Measurements from ENCODE around the gene ATP8B3.

ATP8B3 gene

GRCh38 chr19:1813192-1814182 is 1.4 kb upstream of the ATP8B3 start:
- no peaks in the 10 kb centered on the region for H3K27me3 ChIP-seq (ENCODE audit: insufficient read depth, low read length)
- peaks cover 8% of the 10 kb centered on the region for H3K4me1 ChIP-seq (ENCODE audit: control insufficient read depth, insufficient read depth, low read length, unreplicated experiment)
- no peak overlapping the region for H3K27ac ChIP-seq (ENCODE audit: low read depth, low read length)
- no peak overlapping the region for H2AFZ ChIP-seq (ENCODE audit: low read length, unreplicated experiment)
- H3K36me3 ChIP-seq (ENCODE audit: insufficient read depth, low read length), result no peaks in the 10 kb centered on the region
- H3K4me3 ChIP-seq (ENCODE audit: low read depth, low read length), result peak overlapping the region; percentile 80
- no peaks in the 10 kb centered on the region for H3K79me2 ChIP-seq (ENCODE audit: control insufficient read depth, insufficient read depth, low read length, unreplicated experiment)

- Histone ChIP-seq H3K36me3 (ENCODE audit: insufficient read depth, low read length) (no peaks in the 10 kb centered on the region), H3K4me1 (ENCODE audit: control insufficient read depth, insufficient read depth, low read length, unreplicated experiment) (peaks cover 8% of the 10 kb centered on the region), H3K27me3 (ENCODE audit: insufficient read depth, low read length) (no peaks in the 10 kb centered on the region), H3K4me3 (ENCODE audit: low read depth, low read length) (peak overlapping the region; percentile 80), H2AFZ (ENCODE audit: low read length, unreplicated experiment) (no peak overlapping the region), H3K79me2 (ENCODE audit: control insufficient read depth, insufficient read depth, low read length, unreplicated experiment) (no peaks in the 10 kb centered on the region), H3K27ac (ENCODE audit: low read depth, low read length) (no peak overlapping the region)
Observed at GRCh38 chr19:1812426-1813191, 533 bp upstream of the ATP8B3 start.

DNA sequence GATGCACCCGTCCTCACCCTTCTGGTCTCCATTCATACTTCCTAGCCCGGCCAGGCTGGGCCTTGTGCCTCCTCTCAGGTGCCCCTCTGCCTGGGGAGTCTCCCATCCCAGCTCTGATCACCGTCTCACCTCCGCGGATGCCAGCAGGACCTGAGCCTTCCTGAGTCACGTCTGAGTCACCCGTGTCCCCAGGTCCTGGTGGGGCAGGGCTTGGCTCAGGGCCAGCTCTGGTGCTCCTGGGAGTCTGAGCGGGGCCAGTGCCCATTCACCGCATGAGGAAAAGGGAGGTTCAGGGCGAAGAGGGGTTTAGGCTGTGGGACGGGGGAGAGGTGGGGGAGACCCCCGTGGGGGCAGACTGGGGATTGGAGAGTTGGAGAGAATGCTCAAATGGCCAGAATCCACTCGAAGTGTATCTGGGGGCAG is 593 bp downstream of the ATP8B3 start:
- Histone ChIP-seq H3K27me3 (ENCODE audit: insufficient read depth, low read length) (no peaks in the 10 kb centered on the region), H2AFZ (ENCODE audit: low read length, unreplicated experiment) (no peak overlapping the region), H3K79me2 (ENCODE audit: control insufficient read depth, insufficient read depth, low read length, unreplicated experiment) (no peaks in the 10 kb centered on the region), H3K36me3 (ENCODE audit: insufficient read depth, low read length) (no peaks in the 10 kb centered on the region), H3K4me1 (ENCODE audit: control insufficient read depth, insufficient read depth, low read length, unreplicated experiment) (peaks cover 8% of the 10 kb centered on the region), H3K27ac (ENCODE audit: low read depth, low read length) (no peak overlapping the region), H3K4me3 (ENCODE audit: low read depth, low read length) (peak overlapping the region; percentile 78)

GRCh38 chr19:1810439-1811160 is 1.5 kb downstream of the ATP8B3 start:
- no peak overlapping the region for H3K4me3 ChIP-seq (ENCODE audit: low read depth, low read length)

DNA sequence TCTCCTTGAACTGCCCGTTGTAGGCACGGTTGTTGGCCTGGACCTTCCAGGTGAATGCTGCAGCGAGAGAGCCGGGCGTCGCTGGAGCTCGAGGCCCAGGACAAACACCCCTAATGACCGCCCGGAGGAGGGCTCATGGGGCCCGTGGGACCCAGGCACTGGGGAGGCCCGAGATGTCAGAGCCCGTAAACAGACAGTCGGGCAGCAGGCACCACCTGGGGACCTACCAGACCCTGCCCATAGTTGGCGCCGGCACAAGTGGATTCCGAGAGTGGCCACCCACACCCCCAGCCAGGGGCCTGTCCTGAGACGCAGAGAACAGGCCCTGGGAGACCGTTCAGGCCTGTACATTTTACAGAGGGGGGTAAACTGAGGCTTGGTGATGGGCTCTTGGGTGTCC is 2.4 kb downstream of the ATP8B3 start:
- Histone ChIP-seq H3K79me2 (ENCODE audit: control insufficient read depth, insufficient read depth, low read length, unreplicated experiment) (no peaks in the 10 kb centered on the region), H3K4me3 (ENCODE audit: low read depth, low read length) (no peak overlapping the region), H3K4me1 (ENCODE audit: control insufficient read depth, insufficient read depth, low read length, unreplicated experiment) (peaks cover 8% of the 10 kb centered on the region), H3K36me3 (ENCODE audit: insufficient read depth, low read length) (no peaks in the 10 kb centered on the region), H3K27me3 (ENCODE audit: insufficient read depth, low read length) (no peaks in the 10 kb centered on the region), H2AFZ (ENCODE audit: low read length, unreplicated experiment) (no peak overlapping the region), H3K27ac (ENCODE audit: low read depth, low read length) (no peak overlapping the region)

More at GRCh38 chr19:1810439-1811160, 1.5 kb downstream of the ATP8B3 start:
- Histone ChIP-seq H3K27ac (ENCODE audit: low read depth, low read length) (no peak overlapping the region), H2AFZ (ENCODE audit: low read length, unreplicated experiment) (no peak overlapping the region), H3K36me3 (ENCODE audit: insufficient read depth, low read length) (no peaks in the 10 kb centered on the region), H3K27me3 (ENCODE audit: insufficient read depth, low read length) (no peaks in the 10 kb centered on the region), H3K79me2 (ENCODE audit: control insufficient read depth, insufficient read depth, low read length, unreplicated experiment) (no peaks in the 10 kb centered on the region), H3K4me1 (ENCODE audit: control insufficient read depth, insufficient read depth, low read length, unreplicated experiment) (peaks cover 8% of the 10 kb centered on the region)

- Histone ChIP-seq H3K27me3 (ENCODE audit: insufficient read depth, low read length) (no peaks in the 10 kb centered on the region), H2AFZ (ENCODE audit: low read length, unreplicated experiment) (no peak overlapping the region), H3K36me3 (ENCODE audit: insufficient read depth, low read length) (no peaks in the 10 kb centered on the region), H3K79me2 (ENCODE audit: control insufficient read depth, insufficient read depth, low read length, unreplicated experiment) (no peaks in the 10 kb centered on the region), H3K4me3 (ENCODE audit: low read depth, low read length) (no peak overlapping the region), H3K27ac (ENCODE audit: low read depth, low read length) (no peak overlapping the region), H3K4me1 (ENCODE audit: control insufficient read depth, insufficient read depth, low read length, unreplicated experiment) (peaks cover 8% of the 10 kb centered on the region)
Observed at GRCh38 chr19:1808395-1808731, 3.7 kb downstream of the ATP8B3 start.

DNA sequence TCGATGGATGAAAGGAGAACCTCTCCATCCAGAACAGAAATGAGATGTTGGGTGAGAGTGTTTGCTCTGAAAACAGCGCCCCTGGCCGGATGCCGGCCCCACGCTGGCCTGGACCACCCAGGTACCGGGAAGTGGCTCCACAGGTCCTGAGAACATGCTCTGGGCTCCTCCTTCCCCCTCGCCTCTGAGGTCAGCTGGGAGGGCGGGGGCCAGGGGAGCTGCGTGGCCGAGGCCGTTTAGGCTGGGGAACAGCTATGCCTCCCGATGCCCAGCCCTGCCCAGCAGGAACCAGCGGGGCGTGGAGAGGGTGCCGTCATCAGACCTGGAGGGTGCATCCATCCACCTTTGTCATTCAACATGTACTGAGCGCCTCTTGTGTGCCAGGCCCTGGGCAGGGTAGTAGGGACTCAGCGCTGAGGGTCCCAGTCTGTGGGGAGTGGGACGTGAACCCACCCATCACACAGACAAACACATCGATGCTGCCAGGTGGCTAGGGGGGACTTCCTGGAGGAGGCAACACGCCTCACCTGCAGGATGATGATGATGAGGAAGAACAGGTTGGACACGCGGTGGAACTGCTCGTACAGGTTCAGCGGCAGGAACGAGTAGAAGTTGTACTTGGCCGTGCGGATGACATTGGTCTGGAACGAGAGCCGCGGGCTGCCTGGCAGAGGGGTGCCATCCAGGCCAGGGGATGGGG is 4.2 kb downstream of the ATP8B3 start:
- no peaks in the 10 kb centered on the region for H3K79me2 ChIP-seq (ENCODE audit: control insufficient read depth, insufficient read depth, low read length, unreplicated experiment)

GRCh38 chr19:1807030-1807694 is 4.9 kb downstream of the ATP8B3 start:
- Histone ChIP-seq H3K27me3 (ENCODE audit: insufficient read depth, low read length) (no peaks in the 10 kb centered on the region), H3K79me2 (ENCODE audit: control insufficient read depth, insufficient read depth, low read length, unreplicated experiment) (no peaks in the 10 kb centered on the region), H3K27ac (ENCODE audit: low read depth, low read length) (no peak overlapping the region), H2AFZ (ENCODE audit: low read length, unreplicated experiment) (no peak overlapping the region), H3K4me1 (ENCODE audit: control insufficient read depth, insufficient read depth, low read length, unreplicated experiment) (peaks cover 8% of the 10 kb centered on the region), H3K4me3 (ENCODE audit: low read depth, low read length) (no peak overlapping the region), H3K36me3 (ENCODE audit: insufficient read depth, low read length) (no peaks in the 10 kb centered on the region)

More for the DNA sequence above, 4.2 kb downstream of the ATP8B3 start:
- no peak overlapping the region for H3K27ac ChIP-seq (ENCODE audit: low read depth, low read length)
- H3K36me3 ChIP-seq (ENCODE audit: insufficient read depth, low read length), result no peaks in the 10 kb centered on the region
- no peaks in the 10 kb centered on the region for H3K27me3 ChIP-seq (ENCODE audit: insufficient read depth, low read length)
- no peak overlapping the region for H3K4me3 ChIP-seq (ENCODE audit: low read depth, low read length)
- peaks cover 8% of the 10 kb centered on the region for H3K4me1 ChIP-seq (ENCODE audit: control insufficient read depth, insufficient read depth, low read length, unreplicated experiment)
- no peak overlapping the region for H2AFZ ChIP-seq (ENCODE audit: low read length, unreplicated experiment)

- no peaks in the 10 kb centered on the region for H3K27me3 ChIP-seq (ENCODE audit: insufficient read depth, low read length)
- H3K36me3 ChIP-seq (ENCODE audit: insufficient read depth, low read length), result no peaks in the 10 kb centered on the region
- no peak overlapping the region for H3K27ac ChIP-seq (ENCODE audit: low read depth, low read length)
- H3K4me1 ChIP-seq (ENCODE audit: control insufficient read depth, insufficient read depth, low read length, unreplicated experiment), result peaks cover 3% of the 10 kb centered on the region
- no peak overlapping the region for H3K4me3 ChIP-seq (ENCODE audit: low read depth, low read length)
- no peak overlapping the region for H2AFZ ChIP-seq (ENCODE audit: low read length, unreplicated experiment)
- no peaks in the 10 kb centered on the region for H3K79me2 ChIP-seq (ENCODE audit: control insufficient read depth, insufficient read depth, low read length, unreplicated experiment)
Observed at GRCh38 chr19:1806184-1807029, 5.7 kb downstream of the ATP8B3 start.

Measured in ACC112 (cell line).